ENCODE data around the gene MYT1.

The MYT1 gene

GRCh38 chr20:64140061-64140931 is 24.0 kb upstream of the MYT1 start:
- no peak for DNase-seq

- no peak for DNase-seq
Observed at GRCh38 chr20:64140956-64141355, 23.3 kb upstream of the MYT1 start.

DNA sequence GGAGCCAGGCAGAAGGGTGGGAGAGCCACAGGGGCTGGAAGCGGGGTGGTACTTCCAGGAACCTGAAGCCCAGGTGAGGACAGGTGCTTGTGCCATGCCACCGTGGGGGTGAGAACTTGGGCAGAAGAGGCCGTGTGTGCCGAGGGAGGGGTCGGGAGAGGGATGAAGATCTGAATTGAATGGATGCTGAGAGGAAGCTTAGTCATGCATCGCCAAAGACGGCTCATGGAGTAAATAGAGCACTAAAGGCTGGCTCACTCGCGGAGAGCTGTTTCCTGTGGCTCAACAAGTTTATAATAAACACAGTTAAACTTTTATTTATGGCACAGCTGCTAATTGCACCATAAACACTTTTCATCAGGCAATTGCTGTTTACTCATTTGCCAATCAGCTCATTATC is 21.7 kb upstream of the MYT1 start:
- no peak for DNase-seq

GRCh38 chr20:64143018-64143801 is 21.0 kb upstream of the MYT1 start:
- no peak for DNase-seq

DNA sequence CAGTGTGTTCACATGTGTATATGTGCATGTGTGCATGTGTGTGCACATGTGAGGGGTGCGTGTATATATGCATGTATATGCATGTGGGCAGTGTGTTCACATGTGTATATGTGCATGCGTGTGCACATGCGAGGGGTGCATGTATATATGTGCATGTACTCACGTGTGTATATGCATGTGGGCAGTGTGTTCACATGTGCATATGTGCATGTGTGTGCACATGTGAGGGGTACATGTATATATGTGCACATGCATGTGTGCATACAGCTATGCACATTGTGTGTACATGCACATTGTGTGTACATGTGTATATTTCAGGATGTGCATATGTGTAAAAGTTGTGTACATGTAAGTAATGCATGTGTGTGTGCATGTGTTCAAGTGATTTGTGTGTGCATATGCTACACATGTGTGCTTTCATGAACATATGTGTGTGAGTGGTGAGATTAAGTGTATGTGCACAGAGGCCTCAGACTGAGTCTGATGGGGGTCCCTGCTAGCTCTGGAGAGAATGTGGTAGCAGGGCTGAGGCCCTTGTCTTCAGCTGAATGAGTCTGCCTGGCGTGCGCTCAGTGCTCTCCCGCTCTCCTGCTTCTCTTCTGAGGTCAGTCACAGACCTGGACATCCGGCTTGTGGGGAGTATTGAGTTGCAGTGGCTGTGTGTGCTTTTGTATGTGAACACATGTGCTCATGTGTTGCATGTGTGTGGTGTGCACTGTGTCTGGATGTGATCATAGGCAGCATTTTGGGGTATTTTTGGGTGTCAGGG is 19.9 kb upstream of the MYT1 start:
- DNase-seq: no peak

- no peak for DNase-seq
Observed at GRCh38 chr20:64145458-64146300, 18.6 kb upstream of the MYT1 start.

- DNase-seq: peak; percentile 46
Observed at GRCh38 chr20:64146301-64146935, 17.8 kb upstream of the MYT1 start.

DNA sequence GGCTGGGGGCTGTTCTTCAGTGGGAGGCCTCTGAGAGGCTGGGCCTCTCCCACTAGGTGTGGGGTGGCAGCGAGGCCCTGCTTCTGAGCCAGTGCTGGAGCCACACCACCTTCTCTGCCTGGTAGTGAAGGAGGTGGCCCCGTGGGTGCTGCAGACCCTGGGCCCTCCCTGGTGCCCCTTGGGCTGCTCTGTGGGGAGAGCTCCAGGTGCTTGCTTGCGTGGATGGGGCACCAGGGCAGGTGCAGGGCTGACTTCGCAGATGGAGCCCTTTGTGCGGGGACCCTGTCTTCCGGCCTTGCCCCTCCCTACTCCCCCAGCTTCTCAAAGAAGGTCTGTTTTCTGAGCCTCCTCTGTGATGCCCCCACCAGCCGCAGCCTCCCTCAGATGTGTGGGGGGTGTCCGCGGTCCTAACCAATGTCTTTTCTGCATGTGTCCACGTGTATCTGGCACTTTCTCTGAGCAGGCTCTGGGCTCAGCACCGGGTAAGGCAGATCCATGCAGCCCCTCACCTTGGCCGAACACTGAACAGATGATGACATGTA is 17.2 kb upstream of the MYT1 start:
- DNase-seq: no peak

DNA sequence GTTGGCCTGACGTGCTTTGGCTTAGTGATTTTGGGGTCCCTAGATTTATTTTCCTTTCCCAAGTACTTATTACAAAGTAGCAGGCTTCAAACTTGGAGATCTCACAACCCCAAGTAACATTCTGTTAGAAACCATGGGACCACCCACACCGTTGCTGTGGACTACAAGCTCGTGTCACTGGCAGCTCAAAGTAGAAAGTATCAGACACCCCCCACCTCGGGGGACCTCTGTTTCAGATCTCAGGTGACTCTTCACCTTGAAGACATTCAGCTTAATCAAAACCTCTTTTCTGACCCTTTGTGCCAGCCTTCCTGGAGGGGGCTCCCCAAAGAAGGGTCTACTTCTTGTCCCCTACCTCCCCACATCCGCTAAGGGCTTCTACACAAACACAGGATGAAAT is 15.7 kb upstream of the MYT1 start:
- no peak for DNase-seq

GRCh38 chr20:64149141-64149540 is 15.1 kb upstream of the MYT1 start:
- no peak for DNase-seq

DNA sequence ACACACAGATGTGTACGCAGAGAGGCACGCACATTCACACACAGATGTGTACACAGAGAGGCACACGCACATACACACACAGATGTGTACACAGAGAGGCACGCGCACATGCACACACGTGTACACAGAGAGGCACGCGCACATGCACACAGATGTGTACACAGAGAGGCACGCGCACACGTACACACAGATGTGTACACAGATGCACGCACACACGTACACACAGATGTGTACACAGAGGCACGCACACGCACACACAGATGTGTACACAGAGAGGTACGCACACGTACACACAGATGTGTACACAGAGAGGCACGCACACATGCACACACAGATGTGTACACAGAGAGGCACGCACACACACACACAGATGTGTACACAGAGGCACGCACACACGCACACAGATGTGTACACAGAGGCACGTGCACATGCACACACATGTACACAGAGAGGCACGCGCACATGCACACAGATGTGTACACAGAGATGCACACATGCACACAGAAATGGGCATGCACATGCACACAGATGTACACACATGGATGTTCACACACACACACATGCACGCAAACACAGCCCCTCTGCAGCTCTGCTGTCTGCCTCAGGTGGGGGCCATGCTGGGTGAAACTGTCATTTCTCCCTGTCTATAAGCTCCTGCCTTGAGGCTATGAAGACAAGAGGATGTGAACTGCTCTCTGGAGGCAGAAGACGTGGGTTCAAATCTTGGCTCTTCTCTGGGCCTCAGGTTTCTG is 14.3 kb upstream of the MYT1 start:
- DNase-seq: no peak

DNA sequence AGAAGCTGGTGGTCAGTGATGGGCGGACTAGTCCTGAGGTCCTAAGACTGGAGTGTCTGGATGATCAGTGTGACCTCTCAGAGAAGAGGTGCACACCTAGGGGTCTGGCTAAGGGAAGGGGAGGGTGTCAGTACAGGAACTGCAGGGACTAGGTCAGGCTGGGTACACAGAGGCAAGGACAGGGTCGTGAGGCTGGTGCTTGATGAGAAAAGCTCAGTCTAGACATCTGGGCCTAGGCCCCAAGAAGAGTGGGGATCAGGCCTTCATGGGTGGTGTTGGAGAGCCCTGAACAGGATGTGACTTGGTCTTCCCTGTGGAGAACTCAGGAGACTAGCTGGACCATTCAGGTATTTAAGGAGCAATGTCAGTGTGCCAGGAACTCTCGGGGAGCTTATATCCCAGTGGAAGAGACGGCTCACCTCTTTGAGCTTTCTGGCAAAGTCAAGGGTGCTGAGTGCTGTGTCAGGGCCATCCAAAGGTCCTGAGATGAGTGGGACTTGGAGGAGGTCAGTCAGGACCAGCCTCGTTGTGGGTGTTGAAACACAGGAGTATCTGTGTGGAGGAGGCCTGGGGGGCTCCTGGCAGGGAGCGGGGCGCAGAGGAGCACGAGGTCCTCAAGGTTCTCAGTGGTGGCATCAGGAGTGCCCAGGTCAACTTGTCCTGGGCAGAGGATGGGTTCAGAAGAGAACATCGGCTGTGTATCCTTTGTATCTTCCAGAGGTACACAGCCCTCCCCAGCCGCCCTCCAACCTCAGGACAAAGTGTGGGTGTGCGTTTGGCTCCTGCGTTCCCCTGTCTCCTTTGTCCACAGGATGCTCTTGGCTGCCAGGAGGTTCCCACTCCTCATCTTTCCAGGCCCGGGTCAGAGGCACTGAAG is 13.3 kb upstream of the MYT1 start:
- no peak for DNase-seq

DNA sequence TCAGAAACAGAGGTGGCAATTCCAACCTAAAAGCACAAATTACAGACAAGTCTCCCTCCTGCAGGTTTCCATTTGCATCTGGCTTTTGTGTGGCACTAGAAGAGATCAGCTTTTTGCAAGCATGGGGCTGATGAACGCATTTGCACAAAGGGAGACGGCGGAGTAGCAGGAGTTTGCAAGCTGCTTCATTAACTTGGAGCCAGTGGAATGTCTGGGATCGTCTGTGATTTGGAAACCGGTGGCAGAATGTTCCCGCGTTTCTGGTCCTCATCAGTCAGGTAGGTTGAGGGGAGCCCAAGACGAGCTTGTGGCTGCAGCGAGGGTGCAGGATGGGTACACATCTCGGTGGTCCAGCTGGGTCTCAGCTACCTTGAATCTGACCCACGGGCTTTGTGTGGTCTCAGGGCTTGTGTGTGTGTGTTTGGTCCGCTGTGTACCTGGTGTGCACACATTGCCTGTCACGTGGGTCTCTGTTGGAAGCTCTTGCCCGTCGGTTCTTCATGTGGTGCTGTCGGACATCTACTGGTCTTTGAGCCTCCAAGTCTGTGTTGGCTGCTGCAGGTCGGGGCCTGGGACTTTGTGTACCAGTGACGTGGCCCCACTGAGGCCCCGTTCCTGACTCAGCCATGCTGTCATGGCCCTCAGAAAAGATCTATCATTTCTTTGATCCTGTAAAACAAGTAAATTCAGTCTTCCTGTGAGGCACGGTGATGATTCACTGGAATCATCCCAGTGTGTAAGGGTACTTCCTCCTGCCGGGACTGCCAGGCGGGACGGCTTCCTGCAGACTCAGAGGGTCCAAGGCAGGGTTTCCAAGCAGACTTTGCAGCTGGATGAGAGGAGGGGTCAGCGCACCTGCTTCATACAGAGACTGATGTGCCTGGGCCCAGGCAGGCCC is 12.4 kb upstream of the MYT1 start:
- no peak for DNase-seq

DNA sequence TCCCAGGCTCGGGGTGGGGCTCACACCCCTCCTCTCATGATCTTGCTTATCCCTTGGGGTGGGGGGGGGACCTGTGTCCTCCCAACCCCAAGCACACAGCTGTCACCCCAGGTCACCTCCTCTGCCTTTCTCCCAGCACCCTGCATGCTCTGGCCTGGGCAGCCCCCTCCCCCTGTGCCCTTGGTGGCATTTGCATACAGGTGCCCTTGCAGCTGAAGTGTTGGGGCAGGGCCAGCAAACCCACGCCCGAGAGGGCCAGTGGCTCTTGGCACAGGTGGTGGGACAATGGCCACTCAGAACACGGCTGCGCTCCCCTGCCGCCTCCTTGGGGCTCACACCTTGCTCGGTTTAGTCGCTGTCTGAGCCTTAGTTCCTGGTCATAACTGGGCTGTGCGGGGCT is 11.3 kb upstream of the MYT1 start:
- peak; percentile 94 for DNase-seq

DNA sequence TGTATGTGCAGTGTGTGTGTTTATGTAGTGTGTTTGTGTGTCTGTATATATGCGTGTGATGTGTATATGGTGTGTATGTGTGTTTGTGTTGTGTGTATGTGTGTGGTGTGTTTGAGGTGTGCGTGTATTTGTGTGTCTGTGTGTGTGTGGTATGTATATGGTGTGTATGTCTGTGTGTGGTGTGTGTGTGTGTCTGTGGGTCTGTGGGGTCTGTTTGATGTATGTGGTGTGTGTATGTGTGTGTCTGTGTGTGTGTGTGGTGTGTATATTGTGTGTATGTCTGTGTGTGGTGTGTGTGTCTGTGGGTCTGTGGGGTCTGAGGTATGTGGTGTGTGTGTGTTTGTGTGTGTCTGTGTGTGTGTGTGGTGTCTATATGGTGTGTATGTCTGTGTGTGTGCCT is 10.8 kb upstream of the MYT1 start:
- DNase-seq: no peak

GRCh38 chr20:64153861-64154589 is 10.2 kb upstream of the MYT1 start:
- no peak for DNase-seq

DNA sequence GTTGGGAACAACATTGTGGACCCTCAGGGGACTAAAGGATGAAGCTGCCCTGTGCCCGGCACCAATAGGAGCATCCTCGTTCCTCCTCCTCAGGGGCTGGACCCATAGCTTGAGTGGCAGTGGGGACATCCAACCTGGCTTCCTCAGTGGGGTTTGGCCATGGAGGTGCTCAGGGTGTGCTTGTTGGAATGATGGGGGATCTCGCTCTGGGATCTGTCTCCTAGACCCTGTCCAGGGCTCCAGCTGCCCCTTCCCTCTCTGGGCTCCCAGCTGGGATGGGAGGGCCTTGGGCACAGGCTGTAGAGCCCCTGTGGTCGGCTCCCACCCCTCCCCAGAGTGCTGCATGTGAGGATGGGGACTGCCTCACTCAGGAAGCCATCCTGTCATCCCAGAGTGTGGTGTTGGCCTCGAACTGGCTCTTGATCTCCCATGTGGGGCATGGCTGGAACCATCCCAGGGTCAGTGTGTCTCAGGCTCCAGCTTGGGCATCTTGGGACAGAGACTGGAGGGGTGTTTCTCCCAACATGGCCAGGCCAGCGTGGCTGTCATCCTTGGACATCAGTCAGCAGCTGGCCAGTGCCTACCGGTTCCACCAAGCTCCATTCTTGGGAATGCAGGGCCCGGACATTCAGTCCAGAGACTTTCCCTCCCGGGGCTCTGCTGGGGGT is 9.5 kb upstream of the MYT1 start:
- DNase-seq: no peak
